ENCODE results near the gene PACS1.

The PACS1 gene

GRCh38 chr11:66143996-66144678, 74.1 kb downstream of the PACS1 start:
- Mint-ChIP-seq H3K27me3 (no peaks in the 10 kb centered on the region), H3K27ac (no peak overlapping the region), H3K9me3 (no peaks in the 10 kb centered on the region), H3K36me3 (ENCODE audit: low read depth) (peaks cover 25% of the 10 kb centered on the region), H3K4me1 (ENCODE audit: low read depth) (peaks cover 60% of the 10 kb centered on the region), H3K4me3 (no peak overlapping the region)
- no peak for DNase-seq

- Mint-ChIP-seq H3K27ac (no peak overlapping the region), H3K36me3 (ENCODE audit: low read depth) (peaks cover 25% of the 10 kb centered on the region), H3K9me3 (no peaks in the 10 kb centered on the region), H3K27me3 (no peaks in the 10 kb centered on the region), H3K4me3 (no peak overlapping the region), H3K4me1 (ENCODE audit: low read depth) (peaks cover 62% of the 10 kb centered on the region)
- no peak for DNase-seq
These were observed 76.0 kb downstream of the PACS1 start for GRCh38 chr11:66146074-66146473.

- Mint-ChIP-seq H3K4me1 (ENCODE audit: low read depth) (peaks cover 67% of the 10 kb centered on the region), H3K27ac (no peak overlapping the region), H3K36me3 (ENCODE audit: low read depth) (peaks cover 25% of the 10 kb centered on the region), H3K9me3 (no peaks in the 10 kb centered on the region), H3K27me3 (no peaks in the 10 kb centered on the region), H3K4me3 (no peak overlapping the region)
- no peak for DNase-seq
These were observed 76.9 kb downstream of the PACS1 start for GRCh38 chr11:66146940-66147339.

GRCh38 chr11:66150140-66150539, 80.1 kb downstream of the PACS1 start:
- H3K4me1 Mint-ChIP-seq (ENCODE audit: low read depth): peaks cover 47% of the 10 kb centered on the region
- no peak overlapping the region for H3K27ac Mint-ChIP-seq
- no peak for DNase-seq
- H3K9me3 Mint-ChIP-seq: no peaks in the 10 kb centered on the region
- peaks cover 26% of the 10 kb centered on the region for H3K36me3 Mint-ChIP-seq (ENCODE audit: low read depth)
- no peak overlapping the region for H3K4me3 Mint-ChIP-seq
- no peaks in the 10 kb centered on the region for H3K27me3 Mint-ChIP-seq

- Mint-ChIP-seq H3K27me3 (no peaks in the 10 kb centered on the region), H3K27ac (no peak overlapping the region), H3K4me3 (no peak overlapping the region), H3K36me3 (ENCODE audit: low read depth) (peaks cover 21% of the 10 kb centered on the region), H3K4me1 (ENCODE audit: low read depth) (peaks cover 45% of the 10 kb centered on the region), H3K9me3 (no peaks in the 10 kb centered on the region)
- no peak for DNase-seq
These were observed 80.7 kb downstream of the PACS1 start for GRCh38 chr11:66150725-66151124.

- Mint-ChIP-seq H3K4me1 (ENCODE audit: low read depth) (peaks cover 42% of the 10 kb centered on the region), H3K27me3 (no peaks in the 10 kb centered on the region), H3K27ac (no peak overlapping the region), H3K4me3 (no peak overlapping the region), H3K9me3 (no peaks in the 10 kb centered on the region), H3K36me3 (ENCODE audit: low read depth) (peaks cover 17% of the 10 kb centered on the region)
- no peak for DNase-seq
These were observed 81.2 kb downstream of the PACS1 start for GRCh38 chr11:66151273-66151672.

GRCh38 chr11:66154109-66154508, 84.0 kb downstream of the PACS1 start:
- no peaks in the 10 kb centered on the region for H3K27me3 Mint-ChIP-seq
- peaks cover 7% of the 10 kb centered on the region for H3K36me3 Mint-ChIP-seq (ENCODE audit: low read depth)
- peaks cover 63% of the 10 kb centered on the region for H3K4me1 Mint-ChIP-seq (ENCODE audit: low read depth)
- H3K27ac Mint-ChIP-seq: no peak overlapping the region
- no peak overlapping the region for H3K4me3 Mint-ChIP-seq
- no peaks in the 10 kb centered on the region for H3K9me3 Mint-ChIP-seq
- no peak for DNase-seq

GRCh38 chr11:66155387-66156073, 85.5 kb downstream of the PACS1 start:
- peaks cover 63% of the 10 kb centered on the region for H3K4me1 Mint-ChIP-seq (ENCODE audit: low read depth)
- no peak for DNase-seq
- H3K27ac Mint-ChIP-seq: no peak overlapping the region
- H3K27me3 Mint-ChIP-seq: no peaks in the 10 kb centered on the region
- no peak overlapping the region for H3K4me3 Mint-ChIP-seq
- no peaks in the 10 kb centered on the region for H3K9me3 Mint-ChIP-seq
- H3K36me3 Mint-ChIP-seq (ENCODE audit: low read depth): peaks cover 7% of the 10 kb centered on the region

GRCh38 chr11:66157182-66157864, 87.3 kb downstream of the PACS1 start:
- Mint-ChIP-seq H3K4me1 (ENCODE audit: low read depth) (peaks cover 62% of the 10 kb centered on the region), H3K4me3 (no peak overlapping the region), H3K27ac (peak overlapping the region; percentile 56), H3K27me3 (no peaks in the 10 kb centered on the region), H3K9me3 (no peaks in the 10 kb centered on the region), H3K36me3 (ENCODE audit: low read depth) (peaks cover 4% of the 10 kb centered on the region)
- DNase-seq: no peak

GRCh38 chr11:66158156-66158555, 88.1 kb downstream of the PACS1 start:
- H3K36me3 Mint-ChIP-seq (ENCODE audit: low read depth): no peaks in the 10 kb centered on the region
- no peak for DNase-seq
- peaks cover 59% of the 10 kb centered on the region for H3K4me1 Mint-ChIP-seq (ENCODE audit: low read depth)
- H3K9me3 Mint-ChIP-seq: no peaks in the 10 kb centered on the region
- no peaks in the 10 kb centered on the region for H3K27me3 Mint-ChIP-seq
- peak overlapping the region; percentile 56 for H3K27ac Mint-ChIP-seq
- no peak overlapping the region for H3K4me3 Mint-ChIP-seq

- peaks cover 69% of the 10 kb centered on the region for H3K4me1 Mint-ChIP-seq (ENCODE audit: low read depth)
- H3K9me3 Mint-ChIP-seq: no peaks in the 10 kb centered on the region
- no peaks in the 10 kb centered on the region for H3K27me3 Mint-ChIP-seq
- H3K27ac Mint-ChIP-seq: no peak overlapping the region
- DNase-seq: no peak
- no peak overlapping the region for H3K4me3 Mint-ChIP-seq
- H3K36me3 Mint-ChIP-seq (ENCODE audit: low read depth): peaks cover 2% of the 10 kb centered on the region
These were observed 89.4 kb downstream of the PACS1 start for GRCh38 chr11:66159324-66159984.

GRCh38 chr11:66160709-66161108, 90.6 kb downstream of the PACS1 start:
- Mint-ChIP-seq H3K9me3 (no peaks in the 10 kb centered on the region), H3K4me3 (no peak overlapping the region), H3K4me1 (ENCODE audit: low read depth) (peaks cover 72% of the 10 kb centered on the region), H3K27me3 (no peaks in the 10 kb centered on the region), H3K27ac (peak overlapping the region; percentile 27), H3K36me3 (ENCODE audit: low read depth) (peaks cover 5% of the 10 kb centered on the region)
- no peak for DNase-seq

GRCh38 chr11:66168289-66168688, 98.2 kb downstream of the PACS1 start:
- peaks cover 61% of the 10 kb centered on the region for H3K4me1 Mint-ChIP-seq (ENCODE audit: low read depth)
- H3K9me3 Mint-ChIP-seq: no peaks in the 10 kb centered on the region
- no peak overlapping the region for H3K27ac Mint-ChIP-seq
- H3K4me3 Mint-ChIP-seq: no peak overlapping the region
- peaks cover 29% of the 10 kb centered on the region for H3K36me3 Mint-ChIP-seq (ENCODE audit: low read depth)
- H3K27me3 Mint-ChIP-seq: no peaks in the 10 kb centered on the region
- no peak for DNase-seq

GRCh38 chr11:66172146-66172545, 102.1 kb downstream of the PACS1 start:
- Mint-ChIP-seq H3K4me1 (ENCODE audit: low read depth) (peaks cover 50% of the 10 kb centered on the region), H3K27ac (peak overlapping the region; percentile 4), H3K27me3 (no peaks in the 10 kb centered on the region), H3K4me3 (no peak overlapping the region), H3K9me3 (no peaks in the 10 kb centered on the region), H3K36me3 (ENCODE audit: low read depth) (peaks cover 27% of the 10 kb centered on the region)
- DNase-seq: peak; percentile 47

Measured in activated T-cell treated with anti-CD3 and anti-CD28 coated beads, Interleukin-2, amount 50 U/mL, for 24 hours (primary cell).